Spleen (tissue), 7 donors: Measurements from ENCODE around the gene TANGO6.

Experiments used
- POLR2A ChIP-seq, 3 donors: fragments of 450-650 bp; IDR thresholded peaks; one replicate each; pipeline ENCODE4 v1.5.1; 2017; ENCODE audit warnings: antibody characterized with exemption in 3 of 3, mild to moderate bottlenecking in 1 of 3
- POLR2AphosphoS5 ChIP-seq, 3 donors: sonication (generic); formaldehyde crosslinking; IDR thresholded peaks; one replicate each; pipeline ENCODE4 v1.5.1; 2017; ENCODE audit warnings: antibody characterized with exemption in 3 of 3
- TF ChIP-seq, protein P1 (sequence below), 11 experiments: fragments of 200-600 bp in 7 of 11; fragments of 450-650 bp in 4 of 11; sonication (generic) in 4 of 11; IDR thresholded peaks in 8 of 11; conservative IDR thresholded peaks in 3 of 11; 1 replicate in 7 of 11; 2 replicates in 4 of 11; pipeline versions ENCODE4 v1.4.0 to v1.8.0; 2016 to 2021; ENCODE audit warnings: antibody characterized with exemption in 11 of 11, inconsistent platforms in 4 of 11, mild to moderate bottlenecking in 1 of 11
- donor health status: DM: no; HTN: no; CAD: no; lungs with moderate emphysema.
- donor health status: DM: no; HTN: no; CAD: no.
- donor health status: DM: no; HTN: no; CAD: no.

DNA sequence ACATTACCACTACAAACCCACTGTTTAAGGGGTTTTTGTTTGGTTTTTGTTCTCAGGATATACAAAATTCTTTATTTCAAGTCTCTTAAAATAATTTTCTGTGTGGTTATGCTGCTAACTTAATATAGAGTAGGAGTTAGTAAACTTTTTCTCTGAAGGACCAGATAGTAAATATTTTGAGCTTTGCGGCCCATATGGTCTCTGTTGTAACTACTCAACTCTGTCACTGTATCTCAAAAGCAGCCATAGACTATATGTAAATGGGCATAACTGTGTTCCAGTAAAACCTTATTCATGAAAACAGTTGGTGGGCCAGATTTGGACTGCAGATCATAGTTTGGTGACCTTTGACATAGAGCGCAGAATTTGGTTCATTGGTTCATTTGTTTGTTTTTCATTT, 7.2 kb downstream of the TANGO6 start:
- TF ChIP-seq, protein P1, sequence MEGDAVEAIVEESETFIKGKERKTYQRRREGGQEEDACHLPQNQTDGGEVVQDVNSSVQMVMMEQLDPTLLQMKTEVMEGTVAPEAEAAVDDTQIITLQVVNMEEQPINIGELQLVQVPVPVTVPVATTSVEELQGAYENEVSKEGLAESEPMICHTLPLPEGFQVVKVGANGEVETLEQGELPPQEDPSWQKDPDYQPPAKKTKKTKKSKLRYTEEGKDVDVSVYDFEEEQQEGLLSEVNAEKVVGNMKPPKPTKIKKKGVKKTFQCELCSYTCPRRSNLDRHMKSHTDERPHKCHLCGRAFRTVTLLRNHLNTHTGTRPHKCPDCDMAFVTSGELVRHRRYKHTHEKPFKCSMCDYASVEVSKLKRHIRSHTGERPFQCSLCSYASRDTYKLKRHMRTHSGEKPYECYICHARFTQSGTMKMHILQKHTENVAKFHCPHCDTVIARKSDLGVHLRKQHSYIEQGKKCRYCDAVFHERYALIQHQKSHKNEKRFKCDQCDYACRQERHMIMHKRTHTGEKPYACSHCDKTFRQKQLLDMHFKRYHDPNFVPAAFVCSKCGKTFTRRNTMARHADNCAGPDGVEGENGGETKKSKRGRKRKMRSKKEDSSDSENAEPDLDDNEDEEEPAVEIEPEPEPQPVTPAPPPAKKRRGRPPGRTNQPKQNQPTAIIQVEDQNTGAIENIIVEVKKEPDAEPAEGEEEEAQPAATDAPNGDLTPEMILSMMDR (IDR thresholded peaks at IDR 0.05 in 8 of 11, conservative IDR thresholded peaks at IDR 0.05 in 3 of 11) = no peak
- no peak for TF ChIP-seq POLR2A (IDR thresholded peaks at IDR 0.05)
- TF ChIP-seq POLR2AphosphoS5 (IDR thresholded peaks at IDR 0.05) = no peak
